22Rv1 (cell line): ENCODE results near the gene TAT.
"Not testable (repeated sequence)": the region's sequence is repeated elsewhere in the genome, so short reads cannot be mapped to it uniquely, and the experiment has no call there.

Experiments
- H3K27ac ChIP-seq: fragments of 450-650 bp; 2 replicates; pipeline ENCODE4 v1.5.1; 2017
- CTCF ChIP-seq: fragments of 450-650 bp; IDR thresholded peaks from 2 replicates; pipeline ENCODE4 v1.5.1; 2017; ENCODE audit warnings: mild to moderate bottlenecking
- ZFX ChIP-seq: fragments of 450-650 bp; IDR thresholded peaks from 2 replicates; pipeline ENCODE4 v1.6.1; 2017; ENCODE audit warnings: antibody characterized with exemption, borderline replicate concordance

Gene TAT

GRCh38 chr16:71564335-71564967, 12.4 kb downstream of the TAT start:
- H3K27ac ChIP-seq = peak overlapping the region; percentile 66
- TF ChIP-seq ZFX (no peak), CTCF (no peak)

GRCh38 chr16:71562552-71562951, 14.3 kb downstream of the TAT start:
- no peak overlapping the region for H3K27ac ChIP-seq
- TF ChIP-seq CTCF (no peak), ZFX (no peak)

- not testable (repeated sequence) for H3K27ac ChIP-seq
These were observed 15.0 kb downstream of the TAT start for GRCh38 chr16:71561886-71562285.

GRCh38 chr16:71559855-71560254, 17.0 kb downstream of the TAT start:
- no peak overlapping the region for H3K27ac ChIP-seq
- TF ChIP-seq CTCF (no peak), ZFX (no peak)

- TF ChIP-seq ZFX (no peak), CTCF (no peak)
- no peak overlapping the region for H3K27ac ChIP-seq
These were observed 18.8 kb downstream of the TAT start for GRCh38 chr16:71557954-71558582.

GRCh38 chr16:71557299-71557698, 19.6 kb downstream of the TAT start:
- TF ChIP-seq ZFX (no peak), CTCF (no peak)
- H3K27ac ChIP-seq = no peak overlapping the region

- TF ChIP-seq CTCF (no peak), ZFX (no peak)
- no peak overlapping the region for H3K27ac ChIP-seq
These were observed 21.5 kb downstream of the TAT start for GRCh38 chr16:71555230-71555891.
